ENCODE data around the gene WDR37.
"Not testable (repeated sequence)": the region's sequence is repeated elsewhere in the genome, so short reads cannot be mapped to it uniquely, and the experiment has no call there.

The WDR37 gene

DNA sequence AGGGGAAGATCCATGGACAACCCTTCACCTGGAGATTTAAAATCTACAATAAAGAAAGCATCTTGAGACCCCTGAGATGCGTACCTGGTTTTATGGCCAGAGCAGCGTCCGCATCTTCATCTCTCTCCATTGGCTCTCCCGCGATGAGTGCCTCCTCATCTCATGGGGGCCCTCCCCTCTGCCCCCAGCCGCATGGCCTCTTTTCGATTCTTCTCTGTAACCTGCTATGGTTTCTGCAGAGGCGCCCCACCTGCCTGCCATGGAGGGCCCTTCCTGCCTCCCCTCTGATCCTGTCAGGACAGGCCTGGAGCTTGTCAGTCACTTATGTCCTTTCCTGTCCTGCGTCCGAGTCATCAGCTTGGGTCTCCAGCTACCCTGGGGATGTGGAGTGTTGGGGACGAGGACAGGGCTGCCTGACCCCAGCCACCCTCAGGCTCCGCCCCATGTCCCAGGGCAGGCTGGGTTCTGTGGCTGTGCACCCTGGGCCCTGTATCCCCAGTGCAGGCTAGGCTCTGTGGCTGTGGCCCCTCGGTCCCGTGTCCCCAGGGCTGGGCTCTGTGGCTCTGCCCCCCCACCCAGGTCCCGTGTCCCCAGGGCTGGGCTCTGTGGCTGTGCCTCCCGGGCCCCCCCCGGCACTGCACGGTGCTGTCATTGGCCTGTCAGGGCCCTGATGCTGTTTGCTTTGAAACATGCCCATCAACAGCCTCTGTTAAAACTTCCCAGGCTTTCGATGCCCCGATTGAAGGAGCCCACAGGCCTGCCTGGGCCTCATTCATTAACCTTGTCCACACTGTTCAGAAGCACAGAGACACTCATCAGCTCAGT is 99.8 kb downstream of the WDR37 start:
- DNase-seq = no peak

DNA sequence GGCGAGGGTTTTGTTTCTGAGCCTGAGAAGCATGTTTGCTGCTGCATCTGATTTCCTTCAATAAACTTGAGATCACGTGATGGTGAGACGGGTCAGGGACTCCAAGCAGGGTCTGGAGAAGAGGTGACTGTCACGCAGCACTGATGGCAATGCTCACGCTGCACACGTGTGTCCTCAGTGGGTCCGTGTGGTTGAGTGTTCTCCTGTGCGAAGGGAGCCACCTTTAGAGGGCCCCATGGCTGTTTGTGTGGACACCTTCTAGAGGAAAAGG is 100.4 kb downstream of the WDR37 start:
- no peak for DNase-seq

DNA sequence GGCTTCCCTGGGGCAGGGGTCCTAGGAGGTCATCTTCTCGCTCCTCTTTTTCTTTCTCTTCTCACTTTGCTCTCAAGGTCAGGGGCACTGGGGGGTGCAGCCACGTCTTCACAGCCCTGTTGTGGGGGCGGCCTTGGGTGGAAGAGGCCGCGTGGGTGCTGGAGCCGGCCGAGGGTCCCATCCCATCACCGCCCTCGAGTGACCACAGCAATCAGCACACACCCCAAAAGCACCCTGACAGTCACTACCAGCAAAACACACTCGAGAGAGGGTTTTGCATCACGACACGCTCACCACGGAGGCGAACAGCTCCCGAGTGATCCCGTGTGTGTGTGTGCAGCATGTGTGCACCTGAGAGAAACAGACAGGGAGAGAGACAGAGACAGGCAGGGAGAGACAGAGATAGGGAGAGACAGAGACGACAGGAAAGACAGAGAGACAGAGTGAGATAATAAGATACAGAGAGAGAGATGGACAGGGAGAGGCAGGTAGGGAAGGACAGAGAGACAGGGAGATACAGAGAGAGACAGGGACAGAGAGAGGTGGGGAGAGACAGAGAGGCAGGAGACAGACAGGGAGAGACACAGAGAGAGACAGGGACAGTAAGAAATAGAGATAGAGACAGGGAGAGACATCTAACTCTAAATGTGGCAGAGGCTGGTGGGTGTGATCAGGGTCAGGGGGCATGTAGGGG is 100.9 kb downstream of the WDR37 start:
- DNase-seq = no peak

DNA sequence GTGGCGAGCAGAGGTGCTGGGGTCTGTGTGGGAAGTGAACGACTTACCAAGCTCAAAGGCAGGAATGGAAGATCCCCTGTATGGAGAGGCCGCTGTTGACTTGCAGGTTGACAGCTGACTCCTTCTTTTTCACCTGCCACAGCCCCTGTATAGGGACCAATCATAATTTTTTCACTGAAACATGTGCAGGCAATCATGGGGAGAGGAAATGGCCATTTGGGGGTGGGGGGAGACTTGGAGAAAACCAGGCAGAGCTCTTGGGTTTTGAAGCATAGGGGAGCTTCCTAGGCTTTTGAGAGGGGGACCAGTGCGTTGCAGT is 101.4 kb downstream of the WDR37 start:
- DNase-seq = no peak

DNA sequence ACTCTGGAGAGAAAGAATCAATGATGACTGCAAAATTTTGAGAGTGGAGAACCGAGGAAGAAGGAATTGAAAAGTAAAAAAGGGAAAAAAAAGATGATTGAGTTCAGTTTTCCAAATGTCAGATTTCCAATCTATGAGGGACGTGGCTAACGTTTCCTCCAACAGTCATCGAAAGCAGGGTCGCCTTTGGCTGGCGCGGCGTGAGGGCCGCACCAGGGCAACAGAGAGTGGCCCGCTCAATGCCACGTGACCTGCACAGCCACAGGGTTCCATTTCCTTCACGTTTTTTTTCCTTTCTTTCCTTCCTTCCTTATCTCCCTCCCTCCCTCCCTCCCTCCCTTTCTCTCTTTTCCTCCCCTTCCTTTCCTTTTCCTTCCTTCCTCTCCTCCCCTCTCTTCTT is 101.9 kb downstream of the WDR37 start:
- no peak for DNase-seq

DNA sequence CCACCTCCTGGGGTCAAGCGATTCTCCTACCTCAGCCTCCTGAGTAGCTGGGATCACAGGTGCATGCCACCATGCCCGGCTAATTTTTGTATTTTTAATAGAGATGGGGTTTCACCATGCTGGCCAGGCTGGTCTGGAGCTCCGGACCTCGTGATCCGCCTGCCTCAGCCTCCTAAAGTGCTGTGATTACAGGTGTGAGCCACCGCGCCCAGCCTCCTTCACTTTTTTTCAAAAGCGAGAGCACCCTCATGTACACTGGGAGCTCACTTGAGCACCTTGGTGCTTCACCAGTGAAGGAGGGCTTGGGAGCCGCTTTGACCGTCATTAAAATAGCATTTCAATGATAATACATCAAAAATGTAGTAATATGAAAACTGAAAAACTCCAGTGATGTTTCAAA is 102.4 kb downstream of the WDR37 start:
- DNase-seq = not testable (repeated sequence)

DNA sequence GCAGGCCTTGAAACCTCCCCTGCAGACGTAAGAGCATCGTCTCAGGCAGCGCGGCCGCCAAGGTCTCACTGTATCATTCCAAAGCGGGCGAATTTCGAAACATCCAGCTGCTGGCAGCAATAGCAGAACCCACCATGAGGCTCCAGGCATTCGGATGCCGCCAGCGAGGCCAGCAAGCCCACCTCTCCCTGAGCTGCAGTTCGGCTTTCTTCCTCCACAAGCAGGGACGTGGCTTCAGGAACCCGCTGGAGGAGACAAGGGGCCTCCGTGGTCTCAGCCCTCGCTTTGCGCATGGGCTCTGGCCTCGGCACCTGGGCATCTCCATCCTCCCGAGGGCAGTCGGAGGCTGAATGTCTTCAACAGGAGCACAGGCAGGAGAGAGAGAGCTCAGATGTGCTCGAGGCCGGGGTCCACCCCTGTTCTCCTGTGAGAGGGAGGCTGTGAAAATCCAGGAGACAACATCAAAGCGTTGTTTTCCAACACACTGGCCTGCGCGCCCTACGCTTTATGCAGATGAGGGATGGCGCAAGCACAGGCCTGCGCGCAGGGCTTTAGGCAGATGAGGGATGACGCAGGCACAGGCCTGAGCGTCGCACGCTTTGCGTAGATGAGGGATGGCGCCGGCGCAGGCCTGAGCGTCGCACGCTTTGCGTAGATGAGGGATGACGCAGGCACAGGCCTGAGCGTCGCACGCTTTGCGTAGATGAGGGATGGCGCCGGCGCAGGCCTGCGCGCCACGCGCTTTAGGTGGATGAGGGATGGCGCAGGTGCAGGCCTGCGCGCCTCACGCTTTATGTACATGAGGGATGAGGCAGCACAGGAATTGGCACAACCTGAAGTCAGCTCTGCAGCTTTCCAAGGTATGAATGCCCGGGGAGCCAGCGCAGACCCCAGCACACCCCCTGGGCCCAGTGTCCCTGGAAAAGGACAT is 103.2 kb downstream of the WDR37 start:
- no peak for DNase-seq

DNA sequence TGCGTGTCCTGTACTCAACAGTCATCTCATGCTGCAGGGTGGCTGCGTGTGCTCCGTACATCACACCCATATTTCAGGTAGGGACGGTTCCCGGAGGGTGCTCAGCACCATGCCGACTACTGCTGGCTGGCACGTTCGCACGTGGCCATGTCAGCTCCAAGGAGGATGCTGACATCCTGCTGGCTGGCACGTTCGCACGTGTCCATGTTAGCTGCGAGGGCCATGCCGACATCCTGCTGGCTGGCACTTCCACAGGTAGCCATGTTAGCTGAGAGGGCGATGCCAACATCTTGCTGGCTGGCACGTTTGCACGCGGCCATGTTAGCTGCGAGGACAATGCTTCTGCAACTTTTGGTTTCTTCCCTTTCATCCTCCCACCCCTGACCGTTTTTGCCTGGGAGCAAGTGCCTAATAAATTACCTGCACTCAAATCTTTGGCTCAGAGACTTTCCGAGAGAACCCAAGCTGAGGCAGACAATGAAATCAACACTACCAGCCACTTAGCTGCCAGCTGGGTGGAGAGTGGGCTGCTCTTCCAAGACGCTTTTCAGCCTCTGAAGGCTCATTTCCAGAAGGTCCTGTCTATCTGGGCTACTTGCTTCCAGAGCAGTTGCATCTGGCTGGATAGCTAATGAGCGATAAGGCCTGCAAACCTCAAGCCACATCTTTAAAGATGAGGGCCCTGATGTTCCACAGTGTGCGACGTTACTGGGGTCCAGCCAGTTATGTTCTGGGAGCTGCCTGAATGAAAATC is 104.6 kb downstream of the WDR37 start:
- DNase-seq = no peak

DNA sequence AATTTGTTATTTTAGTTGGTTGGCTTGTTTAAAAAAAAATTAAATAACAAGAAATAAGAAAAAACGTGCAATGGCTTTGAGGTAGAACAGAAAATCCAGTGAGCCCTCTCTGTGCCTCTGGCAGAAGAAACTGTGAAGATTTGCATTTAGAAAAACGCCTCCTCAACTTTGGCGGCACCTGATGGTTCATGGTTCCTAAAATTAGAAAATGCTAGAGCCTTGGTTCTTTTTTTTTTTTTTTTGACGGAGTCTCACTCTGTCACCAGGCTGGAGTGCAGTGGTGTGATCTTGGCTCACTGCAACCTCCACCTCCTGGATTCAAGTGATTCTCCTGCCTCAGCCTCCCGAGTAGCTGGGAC is 105.1 kb downstream of the WDR37 start:
- DNase-seq = not testable (repeated sequence)

DNA sequence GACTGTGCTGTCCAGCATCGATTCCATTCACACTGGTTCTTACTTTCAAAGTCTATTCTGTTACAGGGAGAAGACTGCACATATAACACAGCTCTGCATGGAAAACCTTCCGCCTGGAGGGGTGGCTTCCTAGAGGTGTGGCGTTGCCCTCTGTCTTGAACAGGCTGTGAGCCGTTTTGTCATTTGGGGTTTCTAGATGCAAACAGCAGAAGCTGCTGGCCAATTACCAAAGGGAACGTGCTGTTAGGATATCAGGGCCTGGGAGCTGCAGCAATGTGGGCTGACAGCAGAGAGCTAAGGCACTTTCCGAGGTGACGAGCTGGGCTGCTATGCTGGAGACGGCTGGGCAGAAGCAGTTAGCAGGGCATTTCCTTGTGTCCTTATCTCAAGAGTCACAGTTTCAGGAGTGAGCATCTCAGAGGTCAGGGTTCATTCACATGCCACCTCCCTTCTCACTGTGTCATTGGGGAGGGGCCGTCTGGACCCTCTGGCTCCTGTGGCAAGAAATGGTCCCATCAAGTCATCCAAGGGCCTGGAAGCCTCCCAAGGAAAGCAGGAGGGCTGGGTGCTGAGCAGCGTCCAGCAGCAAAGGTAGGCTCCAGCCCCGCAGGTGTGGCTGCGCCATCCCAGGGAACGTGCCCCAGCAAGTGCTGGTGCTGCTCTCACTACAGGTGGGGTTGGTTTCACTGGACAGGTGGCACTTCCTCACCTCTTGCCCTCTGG is 106.5 kb downstream of the WDR37 start:
- DNase-seq = no peak

DNA sequence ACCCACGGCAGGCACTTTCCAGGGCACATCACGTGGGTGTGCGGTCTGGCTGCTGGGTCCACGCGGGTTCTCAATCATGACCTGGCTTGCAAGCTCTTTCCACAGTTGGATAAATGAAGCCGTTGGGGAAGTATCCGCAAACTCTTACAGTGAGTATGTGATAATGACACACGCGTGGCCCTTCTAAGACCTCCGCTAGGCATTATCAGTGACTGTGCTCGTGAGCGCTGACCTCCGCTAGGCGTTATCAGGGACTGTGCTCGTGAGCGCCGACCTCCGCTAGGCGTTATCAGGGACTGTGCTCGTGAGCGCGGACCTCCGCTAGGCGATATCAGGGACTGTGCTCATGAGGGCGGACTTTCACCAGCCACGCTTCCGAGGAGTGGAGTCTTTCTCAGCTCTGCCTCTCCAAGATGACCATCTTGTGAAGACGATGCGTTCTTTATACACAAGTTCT is 107.0 kb downstream of the WDR37 start:
- DNase-seq = no peak

DNA sequence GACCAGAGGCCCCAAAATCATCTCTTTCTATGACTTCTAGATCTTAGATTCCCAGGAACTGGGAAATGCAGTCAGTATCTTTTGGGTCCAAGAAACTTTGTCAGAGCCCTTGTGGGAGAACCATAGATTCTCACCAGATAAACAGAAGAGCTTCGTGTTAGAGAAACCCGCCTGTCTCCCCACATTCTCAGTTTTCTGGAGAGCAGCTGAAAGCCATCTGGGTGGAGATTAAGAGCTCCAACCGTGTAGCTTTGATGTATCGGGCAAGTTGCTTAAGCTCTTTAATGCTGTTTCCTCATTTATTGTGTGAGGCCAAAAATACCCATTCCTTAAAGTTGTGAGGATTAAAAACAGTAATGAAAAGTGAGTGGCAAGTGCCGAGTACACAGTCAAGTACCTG is 107.6 kb downstream of the WDR37 start:
- DNase-seq = no peak

DNA sequence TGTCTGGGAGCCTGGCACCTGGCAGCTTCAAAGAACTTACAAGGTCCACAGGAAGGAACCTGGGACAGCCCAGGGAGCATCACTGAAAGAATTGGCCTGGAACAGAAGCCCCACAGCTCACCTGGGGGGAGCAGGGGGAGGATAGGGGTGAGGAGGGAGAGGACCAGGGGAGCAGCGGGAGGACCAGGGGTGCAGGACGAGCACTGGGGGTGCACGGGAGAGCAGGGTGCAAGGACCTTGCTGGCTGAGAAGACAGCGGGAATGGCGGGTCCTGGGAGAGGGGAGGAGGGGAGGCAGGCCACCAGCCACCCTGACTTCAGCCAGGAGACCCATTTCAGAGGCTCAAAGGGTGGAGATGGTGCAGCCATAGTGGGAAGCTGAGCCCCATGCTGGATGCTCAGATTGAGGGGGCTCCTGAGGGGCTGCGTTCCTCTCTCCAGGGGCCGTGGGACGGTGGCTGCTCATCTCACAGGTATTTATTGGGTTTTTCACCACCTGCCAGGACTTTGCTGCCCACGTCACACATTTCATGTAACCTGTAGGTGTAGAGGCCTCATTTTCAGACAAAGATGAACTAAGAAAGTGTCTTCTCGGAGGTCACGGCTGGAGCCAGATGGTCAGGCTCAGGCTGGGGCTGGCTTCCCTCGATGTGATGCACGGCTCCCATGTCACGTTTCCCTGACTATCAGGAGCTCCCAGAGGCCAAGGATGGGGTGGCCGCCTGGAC is 110.1 kb downstream of the WDR37 start:
- DNase-seq = no peak

DNA sequence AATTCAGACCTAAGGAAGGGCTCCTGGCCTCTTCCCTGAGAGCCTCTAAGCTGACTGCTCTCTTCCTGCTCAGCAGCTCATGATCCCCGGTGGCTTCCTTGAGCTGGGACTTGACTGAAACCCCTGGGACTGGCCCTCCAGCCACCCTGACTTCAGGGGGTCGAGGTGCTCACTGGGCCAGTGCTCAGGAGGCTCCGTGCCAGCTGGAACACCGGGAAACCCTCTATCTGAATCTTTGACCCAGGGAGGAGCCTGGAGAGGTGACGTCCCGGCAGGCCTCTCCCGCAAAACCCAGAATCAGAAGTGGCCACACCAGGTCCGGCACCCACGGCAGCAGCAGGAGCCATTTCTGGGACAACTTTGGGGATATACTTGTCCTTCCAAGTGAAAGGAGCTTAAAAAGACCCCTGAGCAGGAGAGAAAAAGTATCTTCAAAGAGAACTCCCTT is 110.7 kb downstream of the WDR37 start:
- no peak for DNase-seq

DNA sequence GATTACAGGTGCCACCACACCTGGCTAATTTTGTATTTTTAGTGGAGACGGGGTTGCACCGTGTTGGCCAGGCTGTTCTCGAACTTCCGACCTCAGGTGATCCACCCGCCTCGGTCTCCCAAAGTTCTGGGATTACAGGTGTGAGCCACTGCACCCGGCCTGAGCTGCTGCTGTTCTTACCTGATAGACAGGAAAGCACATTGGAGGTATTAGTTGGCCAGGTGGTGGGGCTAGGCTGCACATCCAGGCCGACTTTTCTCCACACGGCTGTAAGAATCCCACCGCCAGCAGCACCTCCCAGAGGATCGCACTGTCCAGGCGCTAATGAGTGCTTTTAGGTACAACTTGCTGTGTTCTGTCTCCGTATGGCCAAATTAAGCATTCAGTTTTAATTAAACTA is 112.6 kb downstream of the WDR37 start:
- no peak for DNase-seq

DNA sequence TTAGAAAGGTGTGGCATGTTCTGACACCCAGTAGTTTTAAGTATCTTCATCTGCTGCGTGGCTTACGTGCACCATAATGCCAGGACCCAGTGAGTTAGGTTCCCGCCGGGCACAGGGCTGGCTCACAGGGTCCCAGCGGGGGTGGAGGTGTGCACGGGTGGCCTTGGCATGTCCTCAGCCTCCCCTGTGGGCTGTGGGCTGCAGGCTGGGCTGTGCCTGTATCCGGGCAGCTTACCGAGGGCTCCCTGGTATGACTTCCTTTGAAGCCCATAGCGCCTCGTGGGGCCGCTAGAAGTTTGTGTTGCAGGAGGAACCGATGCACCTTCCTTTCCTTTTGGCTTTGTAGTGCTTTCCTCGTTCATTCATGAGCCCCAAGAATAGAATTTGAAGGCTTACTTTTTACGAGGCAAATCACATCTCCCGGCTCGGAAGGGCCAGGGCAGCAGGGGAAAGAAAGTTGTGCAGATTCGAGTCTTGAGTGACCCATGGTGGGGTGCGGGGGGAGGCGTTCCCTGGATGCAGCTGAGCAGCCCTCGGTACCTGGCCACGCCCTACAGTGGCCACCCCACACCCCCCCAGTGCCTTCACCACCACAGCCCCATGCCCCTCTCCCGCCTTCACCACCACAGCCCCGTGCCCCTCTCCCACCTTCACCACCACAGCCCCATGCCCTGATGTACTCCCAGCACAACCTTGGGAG is 113.2 kb downstream of the WDR37 start:
- DNase-seq = no peak

DNA sequence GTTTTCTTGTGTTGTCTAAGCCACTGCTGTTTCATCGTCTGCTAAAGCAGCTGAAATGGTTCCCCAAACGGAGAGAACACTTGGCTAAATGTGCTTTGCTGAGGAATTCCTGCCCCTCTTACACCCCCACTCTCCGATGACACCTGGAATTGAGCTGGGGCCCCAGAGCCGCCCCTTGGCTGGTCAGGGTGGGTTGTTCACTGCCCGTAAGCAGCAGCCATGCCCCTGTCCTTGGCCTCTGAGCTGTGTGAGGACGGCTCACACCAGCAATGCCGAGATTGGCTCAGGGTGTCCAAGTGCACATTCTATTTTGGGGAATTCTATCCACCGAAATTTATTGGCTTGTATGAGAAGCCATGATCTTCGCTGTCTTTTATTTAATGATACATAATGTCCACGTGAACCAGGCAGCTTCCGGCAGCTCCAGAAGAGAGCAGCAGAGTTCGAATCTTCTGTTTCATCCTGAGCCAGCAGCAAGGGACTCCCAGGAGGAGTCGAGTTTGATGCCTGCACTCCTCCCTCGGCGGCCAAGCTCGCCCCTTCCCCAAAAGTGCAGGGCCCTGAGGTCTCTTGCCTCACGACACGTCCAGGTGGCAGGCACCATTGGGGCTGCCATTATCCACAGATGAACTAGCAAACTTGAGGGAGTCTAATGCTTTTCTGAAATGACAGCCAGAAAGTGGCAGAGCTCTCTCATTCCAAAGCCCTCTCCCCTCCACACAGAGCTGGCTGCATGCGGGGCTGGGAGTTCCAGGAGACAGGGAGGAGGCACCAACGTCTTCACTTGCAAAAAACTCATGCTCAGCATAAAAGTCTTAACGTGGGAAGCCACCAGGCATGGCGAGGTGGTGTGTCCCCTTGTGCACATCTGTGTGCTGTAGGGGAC is 114.0 kb downstream of the WDR37 start:
- DNase-seq = no peak

DNA sequence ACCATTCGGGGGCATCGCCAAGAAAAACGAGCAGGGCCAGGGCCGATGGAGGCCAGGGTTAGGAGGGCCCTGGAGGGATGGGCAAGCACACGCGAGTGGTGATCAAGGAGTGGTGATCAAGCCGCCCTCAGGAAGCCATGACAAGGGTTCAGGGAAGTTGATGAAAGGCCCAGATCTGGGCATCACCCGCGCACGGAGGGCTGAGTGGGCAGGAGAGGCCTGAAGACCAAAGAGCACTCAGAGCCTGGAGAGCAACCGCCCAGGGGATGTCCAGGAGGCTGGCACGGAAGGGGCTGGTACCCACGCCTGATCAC is 114.6 kb downstream of the WDR37 start:
- DNase-seq = no peak

DNA sequence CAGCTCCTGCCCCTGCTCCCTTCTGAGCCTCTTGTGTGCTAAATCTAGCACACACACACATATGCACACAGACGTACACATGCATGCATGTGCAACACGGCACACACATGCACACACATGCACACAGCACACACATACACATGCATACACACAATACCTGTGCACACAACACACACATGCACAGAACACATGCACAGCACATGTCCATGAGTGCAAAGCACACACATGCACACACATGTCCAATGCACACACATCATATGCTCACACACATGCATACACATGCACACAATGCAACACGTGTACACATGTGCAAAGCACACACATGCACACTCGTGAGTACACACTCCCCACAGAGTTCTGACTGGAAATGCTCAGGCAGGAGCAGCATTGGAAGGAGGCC is 115.0 kb downstream of the WDR37 start:
- DNase-seq = no peak

DNA sequence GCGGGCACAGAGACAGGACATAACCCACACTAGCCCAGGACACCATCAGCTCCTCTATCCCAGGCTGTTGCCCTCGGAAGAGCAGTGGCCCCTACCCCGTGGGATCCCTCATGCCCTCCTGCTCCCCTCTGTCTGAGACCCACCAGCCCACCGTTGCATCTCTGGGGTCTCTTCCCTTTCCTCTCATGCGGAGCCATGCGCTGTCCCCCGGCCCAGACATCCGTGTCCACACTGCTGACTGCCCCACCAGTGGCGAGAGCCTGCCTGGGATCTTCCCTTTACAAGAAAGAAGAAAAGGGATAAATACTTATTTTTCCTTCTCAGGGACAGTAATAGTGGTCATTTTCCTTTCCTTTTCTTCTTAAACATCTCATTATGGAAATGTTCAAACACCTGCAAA is 115.4 kb downstream of the WDR37 start:
- DNase-seq = no peak
